ENCODE data around the gene FBXW11.
"Not testable (repeated sequence)": the region's sequence is repeated elsewhere in the genome, so short reads cannot be mapped to it uniquely, and the experiment has no call there.

FBXW11 gene

GRCh38 chr5:172006321-172007174, at the start of gene FBXW11:
FBXW11 (minus strand) TSS chr5:172006638; CDS start chr5:172006502, 136 bp downstream.
- DNase-seq = peak; percentile 96

GRCh38 chr5:172055996-172056395, 49.6 kb upstream of the FBXW11 start:
- DNase-seq = no peak

- no peak for DNase-seq
These were observed 49.0 kb upstream of the FBXW11 start for GRCh38 chr5:172055421-172055820.

- no peak for DNase-seq
These were observed 48.2 kb upstream of the FBXW11 start for GRCh38 chr5:172054611-172055153.

GRCh38 chr5:172052450-172053236, 46.2 kb upstream of the FBXW11 start:
- DNase-seq = no peak

GRCh38 chr5:172051643-172052339, 45.4 kb upstream of the FBXW11 start:
- no peak for DNase-seq

- DNase-seq = no peak
These were observed 43.6 kb upstream of the FBXW11 start for GRCh38 chr5:172050080-172050479.

GRCh38 chr5:172049226-172049796, 42.9 kb upstream of the FBXW11 start:
- DNase-seq = no peak

GRCh38 chr5:172048539-172049101, 42.2 kb upstream of the FBXW11 start:
- no peak for DNase-seq

- no peak for DNase-seq
These were observed 41.7 kb upstream of the FBXW11 start for GRCh38 chr5:172048170-172048422.

- no peak for DNase-seq
These were observed 40.2 kb upstream of the FBXW11 start for GRCh38 chr5:172046593-172046992.

GRCh38 chr5:172045315-172045632, 38.8 kb upstream of the FBXW11 start:
- no peak for DNase-seq

GRCh38 chr5:172044631-172045314, 38.3 kb upstream of the FBXW11 start:
- DNase-seq = no peak

- DNase-seq = no peak
These were observed 37.4 kb upstream of the FBXW11 start for GRCh38 chr5:172043865-172044264.

- no peak for DNase-seq
These were observed 35.7 kb upstream of the FBXW11 start for GRCh38 chr5:172042183-172042582.

GRCh38 chr5:172038167-172038566, 31.7 kb upstream of the FBXW11 start:
- DNase-seq = no peak

- no peak for DNase-seq
These were observed 28.6 kb upstream of the FBXW11 start for GRCh38 chr5:172035049-172035448.

- DNase-seq = no peak
These were observed 25.5 kb upstream of the FBXW11 start for GRCh38 chr5:172031894-172032461.

GRCh38 chr5:172029876-172030275, 23.4 kb upstream of the FBXW11 start:
- no peak for DNase-seq

GRCh38 chr5:172028167-172028566, 21.7 kb upstream of the FBXW11 start:
- DNase-seq = no peak

- not testable (repeated sequence) for DNase-seq
These were observed 13.8 kb upstream of the FBXW11 start for GRCh38 chr5:172020110-172020786.
